D341Med (cell line): ENCODE measurements around the gene TSPO.

Experiments
- DNase-seq: peaks from one replicate; pipeline ENCODE4 v3.0.0; 2012; ENCODE audit warnings: low spot score

The TSPO gene

GRCh38 chr22:43202326-43202725, 51.0 kb downstream of the TSPO start:
- no peak for DNase-seq

GRCh38 chr22:43202756-43203410, 51.5 kb downstream of the TSPO start:
- no peak for DNase-seq

- no peak for DNase-seq
These were observed 52.2 kb downstream of the TSPO start for GRCh38 chr22:43203471-43203981.

- DNase-seq = no peak
These were observed 53.9 kb downstream of the TSPO start for GRCh38 chr22:43205261-43205691.

- DNase-seq = no peak
These were observed 54.6 kb downstream of the TSPO start for GRCh38 chr22:43205748-43206508.

- no peak for DNase-seq
These were observed 55.3 kb downstream of the TSPO start for GRCh38 chr22:43206509-43207161.

- DNase-seq = no peak
These were observed 56.0 kb downstream of the TSPO start for GRCh38 chr22:43207386-43207785.

GRCh38 chr22:43207849-43208702, 56.7 kb downstream of the TSPO start:
- no peak for DNase-seq

- DNase-seq = no peak
These were observed 57.6 kb downstream of the TSPO start for GRCh38 chr22:43208703-43209522.

- no peak for DNase-seq
These were observed 58.1 kb downstream of the TSPO start for GRCh38 chr22:43209523-43209890.

- DNase-seq = no peak
These were observed 58.6 kb downstream of the TSPO start for GRCh38 chr22:43209971-43210370.

- DNase-seq = no peak
These were observed 59.5 kb downstream of the TSPO start for GRCh38 chr22:43210631-43211515.

GRCh38 chr22:43211941-43212433, 60.6 kb downstream of the TSPO start:
- no peak for DNase-seq

GRCh38 chr22:43212434-43212952, 61.1 kb downstream of the TSPO start:
- no peak for DNase-seq
